NCI-H2227 (cell line): ENCODE measurements around the gene ITPRID2.
"Not testable (repeated sequence)": the region's sequence is repeated elsewhere in the genome, so short reads cannot be mapped to it uniquely, and the experiment has no call there.

ENCODE experiments used
- DNase-seq: peaks from one replicate; lab custom pipeline; 2025; ENCODE audit not compliant: unreplicated experiment; lab: John Stamatoyannopoulos, UW

ITPRID2 gene

DNA sequence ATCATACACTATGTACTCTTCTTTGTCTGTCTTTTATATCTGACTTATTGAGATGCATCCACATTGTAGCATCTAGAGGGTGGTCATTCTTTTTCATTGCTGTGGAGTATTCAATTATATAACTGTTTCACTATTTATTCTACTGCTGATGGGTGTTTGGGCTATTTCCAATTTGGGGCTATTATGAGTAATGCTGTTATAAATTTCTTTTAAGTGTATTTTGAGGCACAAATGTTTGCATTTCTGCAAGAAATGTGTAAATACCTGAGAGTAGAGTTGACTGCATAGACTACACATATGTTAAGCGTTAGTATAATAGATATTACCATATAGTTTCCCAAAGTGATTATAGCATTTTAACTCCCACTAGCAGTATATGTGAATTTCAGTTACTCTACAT lies 67.2 kb downstream of the ITPRID2 start:
- no peak for DNase-seq

DNA sequence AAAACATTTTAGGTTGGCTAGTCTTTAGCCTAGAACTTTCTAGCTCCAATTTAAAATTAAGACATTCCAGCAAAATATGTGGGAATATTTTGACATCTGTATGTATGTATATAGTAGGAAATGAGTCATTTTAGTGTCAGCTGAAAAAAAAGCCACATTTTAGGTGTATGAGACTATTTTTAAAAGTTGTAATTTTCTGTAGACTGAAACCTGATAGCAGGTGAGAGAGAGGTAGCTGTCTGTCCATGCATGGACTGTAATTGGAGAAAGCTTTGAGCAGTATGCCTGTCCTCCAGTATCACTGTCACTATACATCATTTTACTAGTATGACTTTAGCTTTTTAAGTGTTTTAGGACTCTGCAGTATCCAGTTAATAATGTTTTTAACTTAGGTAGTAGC lies 68.0 kb downstream of the ITPRID2 start:
- DNase-seq: no peak

DNA sequence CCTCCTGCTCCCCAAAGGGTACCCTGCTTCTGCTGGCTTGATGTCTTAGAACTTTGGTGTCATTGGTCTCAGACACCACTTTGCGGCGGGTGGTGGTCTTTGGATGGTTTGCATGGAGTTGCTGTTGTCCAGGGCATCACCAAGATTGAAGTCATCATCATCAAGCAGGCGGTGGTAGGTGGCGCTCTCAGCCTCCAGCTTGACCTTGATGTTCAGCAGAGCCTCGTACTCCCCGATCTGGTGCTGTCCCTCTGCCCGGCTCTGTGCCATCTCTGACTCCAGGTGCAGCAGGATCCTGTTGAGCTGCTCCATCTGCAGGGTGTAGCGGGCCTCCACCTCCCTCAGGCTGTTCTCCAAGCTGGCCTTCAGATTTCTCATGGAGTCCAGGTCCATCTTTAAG lies 69.6 kb downstream of the ITPRID2 start:
- not testable (repeated sequence) for DNase-seq

DNA sequence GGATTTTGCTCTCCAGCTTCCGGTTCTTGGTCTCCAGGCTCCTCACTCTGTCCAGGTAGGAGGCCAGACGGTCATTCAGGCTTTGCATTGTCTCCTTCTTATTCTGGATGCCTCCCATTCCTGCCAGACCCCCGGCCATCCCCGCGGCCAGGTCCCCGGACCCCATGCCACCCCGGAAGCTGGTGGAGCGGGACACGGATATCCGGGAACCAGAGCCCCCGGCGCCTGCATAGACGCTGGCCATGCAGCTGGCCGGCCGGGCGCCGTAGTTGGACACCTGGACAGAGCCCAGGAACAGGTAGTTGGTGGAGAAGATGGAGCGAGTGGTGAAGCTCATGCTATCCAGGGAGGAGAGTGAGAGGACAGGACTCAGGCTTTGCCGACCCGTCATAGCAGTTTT lies 70.6 kb downstream of the ITPRID2 start:
- DNase-seq: no peak

DNA sequence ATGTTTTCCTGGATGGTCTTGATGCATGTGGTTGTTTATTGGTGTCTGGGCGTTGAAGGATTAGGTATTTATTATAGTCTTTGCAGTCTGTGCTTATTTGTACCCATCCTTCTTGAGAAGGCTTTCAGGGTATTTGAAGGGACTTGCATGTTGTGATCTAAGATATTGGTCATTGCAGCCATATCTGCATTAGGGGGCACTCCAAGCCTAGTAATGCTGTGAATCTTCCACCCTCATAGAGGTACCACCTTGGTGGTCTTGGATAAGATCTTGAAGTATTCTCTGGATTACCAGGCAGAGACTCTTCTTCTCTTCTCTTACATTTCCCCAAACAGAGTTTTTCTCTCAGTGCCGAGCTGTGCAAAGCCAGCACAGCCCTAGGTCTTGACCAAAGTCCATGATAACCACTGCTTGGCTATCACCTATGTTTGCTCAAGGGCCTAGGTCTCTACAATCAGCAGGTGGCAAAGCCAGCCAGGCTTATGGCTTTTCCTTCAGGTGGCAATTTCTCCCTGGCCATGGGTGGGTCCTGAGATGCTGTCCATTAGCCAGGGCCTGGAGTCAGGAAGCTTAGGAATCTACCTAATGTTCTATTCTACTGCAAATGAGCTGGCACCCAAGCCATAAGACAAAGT lies 78.7 kb downstream of the ITPRID2 start:
- no peak for DNase-seq

DNA sequence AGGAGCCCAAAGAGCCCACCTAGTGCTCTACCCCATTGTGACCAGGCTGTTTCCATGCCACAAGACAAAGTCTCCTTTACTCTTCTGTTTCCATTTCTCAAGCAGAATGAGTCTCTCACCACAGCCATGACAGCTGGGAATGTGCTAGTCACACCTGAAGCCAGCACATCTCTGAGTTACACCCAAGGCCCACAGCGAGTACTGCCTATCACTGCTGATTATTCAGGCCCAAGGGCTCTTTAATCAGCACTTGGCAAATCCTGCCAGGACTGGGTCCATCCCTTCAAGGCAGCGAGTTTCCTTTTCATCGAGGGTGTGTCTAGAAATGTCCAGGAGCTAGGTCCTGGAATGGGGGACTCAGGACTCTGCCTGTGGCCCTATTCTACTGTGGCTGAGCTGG lies 79.5 kb downstream of the ITPRID2 start:
- DNase-seq: no peak

DNA sequence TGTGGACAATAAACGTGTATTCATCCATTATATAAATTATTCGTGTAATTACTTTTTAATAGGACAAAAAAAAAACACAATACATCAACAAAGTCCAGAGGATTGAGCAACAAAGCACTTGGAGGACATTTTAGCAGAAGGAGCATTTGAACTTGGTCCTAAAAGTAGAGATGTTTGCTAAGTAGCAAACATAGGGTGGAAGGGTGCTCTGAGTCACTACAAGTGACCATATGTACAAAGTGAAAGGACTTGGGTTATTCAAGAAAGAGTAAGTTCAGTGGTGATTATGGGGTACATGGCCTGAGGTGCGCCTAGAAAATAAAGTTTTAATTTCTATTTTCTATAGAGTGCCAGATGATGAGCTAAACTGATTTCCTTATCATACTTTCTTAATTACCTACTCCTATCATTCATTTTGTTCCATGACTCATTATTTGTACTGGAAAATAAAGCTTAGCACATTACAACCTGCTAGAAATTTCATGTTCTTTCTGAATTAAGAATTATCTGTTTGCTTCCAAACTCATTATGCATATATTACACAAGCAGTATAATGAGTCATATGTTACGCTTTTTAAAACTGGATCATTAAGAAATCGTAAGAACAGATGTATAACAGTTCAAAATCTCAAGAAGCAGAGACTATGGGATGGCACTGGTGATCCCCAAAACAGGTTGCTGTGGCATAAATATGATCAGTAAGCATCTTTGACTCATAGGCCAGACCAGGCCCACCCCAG lies 81.1 kb downstream of the ITPRID2 start:
- no peak for DNase-seq

DNA sequence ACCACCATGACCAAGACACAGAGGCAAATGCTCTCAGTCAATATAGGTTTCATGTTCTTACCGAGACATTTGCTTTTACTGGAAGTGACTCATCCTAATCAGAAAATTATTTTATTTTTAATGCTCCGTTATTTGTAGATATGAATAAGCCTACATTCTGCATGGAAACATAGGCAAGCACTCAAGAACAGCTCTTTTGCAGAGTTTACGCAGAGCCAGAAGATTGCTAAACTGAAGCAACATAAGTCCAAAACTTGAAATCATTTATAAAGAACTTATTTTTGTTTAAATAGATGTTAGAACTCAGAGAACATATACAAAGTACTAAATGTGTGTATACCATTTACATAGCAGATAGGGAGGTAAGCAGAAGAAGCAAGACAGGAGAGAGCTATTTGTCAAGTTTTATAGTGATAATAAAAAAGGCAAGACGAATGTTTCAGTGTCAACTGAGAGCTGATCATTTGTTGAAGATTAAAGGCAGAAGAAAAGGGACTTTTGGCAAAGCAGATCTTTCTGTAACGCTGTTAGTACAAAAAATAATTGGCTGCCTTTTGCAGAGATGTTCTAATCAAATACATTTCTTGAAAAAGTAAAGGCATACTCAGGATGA lies 81.7 kb downstream of the ITPRID2 start:
- no peak for DNase-seq

DNA sequence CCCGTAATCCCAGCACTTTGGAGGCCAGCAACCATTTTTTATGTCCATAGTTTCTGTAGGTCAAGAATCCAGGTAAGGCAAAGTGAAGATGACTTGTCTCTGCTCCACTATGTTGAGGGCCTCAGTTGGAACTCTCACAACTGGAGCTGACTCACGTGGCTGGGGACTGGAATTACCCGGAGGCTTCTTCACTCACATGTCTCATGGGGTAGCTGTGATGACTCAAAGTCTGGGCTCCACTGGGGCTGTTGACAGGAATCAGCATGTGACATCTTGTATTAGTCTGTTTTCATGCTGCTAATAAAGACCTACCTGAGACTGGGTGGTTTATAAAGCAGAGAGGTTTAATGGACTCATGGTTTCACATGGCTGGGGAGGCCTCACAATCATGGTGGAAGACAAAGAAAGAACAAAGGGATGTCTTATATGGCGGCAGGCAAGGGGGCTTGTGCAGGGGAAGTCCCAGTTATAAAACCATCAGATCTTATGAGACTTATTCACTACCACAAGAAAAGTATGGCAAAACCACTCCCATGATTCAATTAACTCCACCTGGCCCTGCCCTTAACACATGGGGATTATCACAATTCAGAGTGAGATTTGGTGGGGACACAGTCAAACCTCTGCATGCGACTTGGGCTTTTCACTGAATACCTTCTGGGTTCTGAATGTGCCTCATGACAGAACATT lies 86.3 kb downstream of the ITPRID2 start:
- no peak for DNase-seq

DNA sequence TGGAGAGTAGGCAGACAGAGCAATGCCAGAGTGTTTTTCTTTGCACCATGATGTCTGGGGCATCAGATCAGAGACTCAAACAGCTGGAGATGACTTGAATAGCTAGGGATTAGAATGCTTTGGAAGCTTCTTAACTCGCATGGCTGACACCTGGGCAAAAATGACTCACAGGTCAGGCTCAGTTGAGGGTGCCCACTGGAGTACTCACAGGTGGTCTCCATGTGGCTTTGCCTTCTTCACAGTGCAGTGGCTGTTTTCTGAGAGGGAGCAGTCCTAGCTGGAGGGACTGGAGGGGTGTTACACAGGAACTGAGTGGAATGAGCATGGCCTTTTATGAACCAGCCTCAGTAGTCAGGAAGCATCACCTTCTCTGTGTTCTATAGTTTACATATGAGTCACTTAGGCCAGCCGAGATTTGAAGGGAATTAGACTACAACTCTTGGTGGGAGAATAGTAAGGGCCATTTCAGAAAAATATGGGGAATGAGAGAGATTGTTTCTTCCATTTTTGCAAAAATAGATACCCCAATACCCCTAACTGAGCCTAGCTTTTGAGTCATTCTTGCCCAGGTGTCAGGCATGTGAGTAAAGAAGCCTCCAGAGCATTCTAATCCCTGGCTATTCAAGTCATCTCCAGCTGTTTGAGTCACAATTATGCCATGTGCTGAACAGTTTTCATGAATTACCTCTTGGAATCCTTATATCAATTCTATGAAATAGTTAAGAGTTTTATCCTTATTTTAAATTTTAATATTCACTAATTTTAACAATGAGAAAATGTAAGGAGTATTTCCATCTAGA lies 87.0 kb downstream of the ITPRID2 start:
- DNase-seq: no peak
